ENCODE measurements around the gene RGS6.

DNA sequence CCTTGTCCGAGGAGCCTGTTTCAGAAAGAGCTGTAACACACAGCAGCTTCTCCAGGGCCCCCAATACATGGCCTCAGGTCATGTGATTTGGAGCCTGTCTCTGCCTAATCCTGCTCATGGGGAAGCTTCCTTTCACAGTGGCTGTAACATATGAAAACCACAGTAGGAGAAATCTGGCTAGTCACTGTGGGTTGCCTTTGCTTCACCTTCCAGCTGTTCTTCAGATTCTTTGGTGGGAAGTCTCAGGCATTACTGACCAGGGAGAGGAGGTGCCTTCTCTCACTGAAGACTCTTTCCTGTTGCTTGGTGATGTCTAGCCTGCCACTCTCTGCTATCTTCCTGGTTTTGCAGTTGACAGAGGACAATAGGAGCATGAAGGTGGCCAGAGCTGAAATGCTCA is 611.1 kb downstream of the RGS6 start:
- TF ChIP-seq CTCF (conservative IDR thresholded peaks at IDR 0.05; ENCODE audit: low read length) (no peak), EZH2phosphoT487 (IDR thresholded peaks at IDR 0.05; ENCODE audit: borderline replicate concordance, low read depth, low read length) (no peak)

Data from OCI-LY7 (cell line).